H9 (cell line): ENCODE measurements around the gene RNF149. TPM values are rescaled to one million over a fixed set of nuclear protein-coding genes. Genes with fewer than 3 reads are reported as not detected.
"Not testable (repeated sequence)": the region's sequence is repeated elsewhere in the genome, so short reads cannot be mapped to it uniquely, and the experiment has no call there.

Source experiments
- DNase-seq: peaks from one replicate; pipeline ENCODE4 v3.0.0-alpha.2; 2017
- H2AFZ ChIP-seq: one replicate; pipeline ENCODE4 v1.6.1; 2013; ENCODE audit warnings: mild to moderate bottlenecking, low read length, control low read depth, moderate library complexity
- H2AK5ac ChIP-seq: 2 replicates; pipeline ENCODE4 v1.6.1; 2013; ENCODE audit warnings: low read length, control low read depth, mixed read lengths; ENCODE audit not compliant: insufficient read length
- H2BK120ac ChIP-seq: one replicate; pipeline ENCODE4 v1.6.1; 2013; ENCODE audit warnings: low read depth, mild to moderate bottlenecking, low read length, control low read depth, inconsistent platforms; ENCODE audit not compliant: poor library complexity, severe bottlenecking
- H2BK12ac ChIP-seq: 2 replicates; pipeline ENCODE4 v1.6.1; 2013; ENCODE audit warnings: low read length, control low read depth, mixed read lengths, low read depth; ENCODE audit not compliant: insufficient read length
- H2BK15ac ChIP-seq: 2 replicates; pipeline ENCODE4 v1.6.1; 2013; ENCODE audit warnings: low read depth, low read length, control low read depth
- H2BK20ac ChIP-seq: one replicate; pipeline ENCODE4 v1.6.1; 2013; ENCODE audit warnings: low read depth, mild to moderate bottlenecking, low read length, control low read depth, inconsistent platforms; ENCODE audit not compliant: poor library complexity, severe bottlenecking
- H2BK5ac ChIP-seq: 2 replicates; pipeline ENCODE4 v1.6.1; 2013; ENCODE audit warnings: low read length, control low read depth, mixed read lengths; ENCODE audit not compliant: insufficient read length
- H3K14ac ChIP-seq: 2 replicates; pipeline ENCODE4 v1.6.1; 2013; ENCODE audit warnings: low read length, control low read depth; ENCODE audit not compliant: insufficient read depth
- H3K18ac ChIP-seq: 2 replicates; pipeline ENCODE4 v1.6.1; 2013; ENCODE audit warnings: low read depth, mild to moderate bottlenecking, mixed read lengths, low read length, control low read depth; ENCODE audit not compliant: insufficient read length
- H3K23ac ChIP-seq: 2 replicates; pipeline ENCODE4 v1.6.1; 2013; ENCODE audit warnings: low read length, control low read depth, mixed read lengths, low read depth; ENCODE audit not compliant: insufficient read length
- H3K23me2 ChIP-seq: 2 replicates; pipeline ENCODE4 v1.6.1; 2013; ENCODE audit warnings: low read depth, mild to moderate bottlenecking, mixed read lengths, low read length, control low read depth; ENCODE audit not compliant: insufficient read length, poor library complexity, severe bottlenecking
- H3K27ac ChIP-seq: 2 replicates; pipeline ENCODE4 v1.5.1; 2013; ENCODE audit warnings: low read length, control low read depth, mixed read lengths, low read depth; ENCODE audit not compliant: insufficient read length
- H3K27me3 ChIP-seq: 2 replicates; pipeline ENCODE4 v1.6.1; 2013; ENCODE audit warnings: low read length, control low read depth, inconsistent platforms; ENCODE audit not compliant: insufficient read depth
- H3K4ac ChIP-seq: 2 replicates; pipeline ENCODE4 v1.6.1; 2013; ENCODE audit warnings: low read depth, mild to moderate bottlenecking, control low read depth, inconsistent platforms, low read length, moderate library complexity
- H3K4me1 ChIP-seq: 2 replicates; pipeline ENCODE4 v1.6.1; 2013; ENCODE audit warnings: low read length, control low read depth, inconsistent platforms; ENCODE audit not compliant: insufficient read depth
- H3K4me2 ChIP-seq: 2 replicates; pipeline ENCODE4 v1.6.1; 2013; ENCODE audit warnings: low read length, control low read depth, mixed read lengths; ENCODE audit not compliant: insufficient read length, insufficient read depth
- H3K56ac ChIP-seq: 2 replicates; pipeline ENCODE4 v1.6.1; 2013; ENCODE audit warnings: low read depth, mild to moderate bottlenecking, mixed read lengths, low read length, control low read depth; ENCODE audit not compliant: insufficient read length
- H3K79me1 ChIP-seq: 2 replicates; pipeline ENCODE4 v1.6.1; 2013; ENCODE audit warnings: low read depth, mild to moderate bottlenecking, moderate library complexity, low read length, control low read depth, inconsistent platforms; ENCODE audit not compliant: insufficient read depth, poor library complexity, severe bottlenecking
- H3K79me2 ChIP-seq: 2 replicates; pipeline ENCODE4 v1.6.1; 2013; ENCODE audit warnings: low read length, control low read depth, inconsistent platforms; ENCODE audit not compliant: insufficient read depth
- H3K9ac ChIP-seq: 2 replicates; pipeline ENCODE4 v1.6.1; 2013; ENCODE audit warnings: low read length, control low read depth, mixed read lengths; ENCODE audit not compliant: insufficient read length; ENCODE audit errors: extremely low read depth
- H3K9me3 ChIP-seq: one replicate; pipeline ENCODE4 v1.6.1; 2013; ENCODE audit warnings: low read depth, low read length, inconsistent platforms; ENCODE audit not compliant: control insufficient read depth
- H3T11ph ChIP-seq: one replicate; pipeline ENCODE4 v1.6.1; 2013; ENCODE audit warnings: mild to moderate bottlenecking, low read length, control low read depth, inconsistent platforms
- H4K20me1 ChIP-seq: one replicate; pipeline ENCODE4 v1.6.1; 2013; ENCODE audit not compliant: control insufficient read depth, insufficient read length, insufficient read depth
- H4K5ac ChIP-seq: 2 replicates; pipeline ENCODE4 v1.6.1; 2013; ENCODE audit warnings: low read depth, mild to moderate bottlenecking, mixed read lengths, low read length, control low read depth; ENCODE audit not compliant: insufficient read length
- H4K8ac ChIP-seq: replicated peaks from 2 replicates; pipeline ENCODE4 v1.6.1; 2013; ENCODE audit warnings: low read length, control low read depth, mixed read lengths, low read depth; ENCODE audit not compliant: insufficient read length
- H4K91ac ChIP-seq: 2 replicates; pipeline ENCODE4 v1.6.1; 2013; ENCODE audit warnings: low read depth, mild to moderate bottlenecking, moderate library complexity, mixed read lengths, low read length, control low read depth; ENCODE audit not compliant: insufficient read length
- H3K27ac Mint-ChIP-seq, 3 experiments: 2 replicates in 2 of 3; 3 replicates in 1 of 3; pipeline ENCODE4 v1.8.0; 2020 to 2021; ENCODE audit warnings: mixed read lengths in 3 of 3, mild to moderate bottlenecking in 1 of 3, moderate library complexity in 1 of 3
- H3K27me3 Mint-ChIP-seq: 2 replicates; pipeline ENCODE4 v1.8.0; 2021; ENCODE audit warnings: low read depth, mild to moderate bottlenecking, moderate library complexity, mixed read lengths
- H3K36me3 Mint-ChIP-seq, 3 experiments: 2 replicates in 2 of 3; 3 replicates in 1 of 3; pipeline ENCODE4 v1.8.0; 2020 to 2021; ENCODE audit warnings: low read depth in 3 of 3, mixed read lengths in 3 of 3; ENCODE audit not compliant: insufficient read depth in 1 of 3
- H3K4me1 Mint-ChIP-seq, 2 experiments: 2 replicates each; pipeline ENCODE4 v1.8.0; 2020; ENCODE audit warnings: mixed read lengths in 2 of 2
- H3K4me3 Mint-ChIP-seq, 2 experiments: 2 replicates in 1 of 2; 3 replicates in 1 of 2; pipeline ENCODE4 v1.8.0; 2020 to 2021; ENCODE audit warnings: mild to moderate bottlenecking in 2 of 2, mixed read lengths in 2 of 2, moderate library complexity in 1 of 2
- H3K9me3 Mint-ChIP-seq, 2 experiments: 2 replicates in 1 of 2; 3 replicates in 1 of 2; pipeline ENCODE4 v1.8.0; 2020; ENCODE audit warnings: mild to moderate bottlenecking in 2 of 2, mixed read lengths in 2 of 2, moderate library complexity in 1 of 2
- WGBS: extraction: QIAGEN DNeasy Blood & Tissue Kit; methylation state at CpG from one replicate; pipeline ENCODE4 v1.1.7; 2013; ENCODE audit warnings: missing lambda C conversion rate, low lambda C conversion rate, mixed read lengths; ENCODE audit not compliant: insufficient read length; ENCODE audit errors: extremely low coverage; 5-methylcytosine and 5-hydroxymethylcytosine counted together
- total RNA-seq: library from RNA; stranded (reverse); gene quantifications from 2 replicates; pipeline ENCODE4 v1.2.1, GENCODE V29; 2021
- TF ChIP-seq, protein P1 (sequence below): fragments of 200-600 bp; sonication (generic); conservative IDR thresholded peaks from 3 replicates; pipeline ENCODE4 v1.8.0; 2021; ENCODE audit warnings: antibody characterized with exemption, mild to moderate bottlenecking

The RNF149 gene
- total RNA-seq, 1 experiment from 2014 or later = 18.0 TPM

- Mint-ChIP-seq H3K36me3 (peaks cover 4 to 9% (median 7%) of the 10 kb centered on the region in 3 experiments; a peak in 6 of 7 replicates), H3K4me1 (peaks cover 8 to 19% of the 10 kb centered on the region in 2 experiments), H3K27ac (no peak overlapping the region), H3K27me3 (no peaks in the 10 kb centered on the region; the same call in 1 of the 2 replicates), H3K9me3 (peaks cover 8 to 11% of the 10 kb centered on the region in 2 experiments), H3K4me3 (no peak overlapping the region)
- Histone ChIP-seq H4K20me1 (no peaks in the 10 kb centered on the region), H3K18ac (no peak overlapping the region), H3K27ac (no peak overlapping the region), H3K79me2 (no peaks in the 10 kb centered on the region), H3K14ac (no peak overlapping the region), H3K27me3 (no peaks in the 10 kb centered on the region), H4K8ac (no peak overlapping the region), H2BK5ac (no peak overlapping the region), H3K4ac (no peak overlapping the region), H3K4me2 (no peak overlapping the region), H3K79me1 (no peaks in the 10 kb centered on the region), H4K5ac (no peak overlapping the region), H2BK15ac (no peak overlapping the region), H2BK20ac (no peak overlapping the region), H3K56ac (no peak overlapping the region), H3T11ph (no peak overlapping the region), H2BK120ac (no peak overlapping the region), H4K91ac (no peak overlapping the region), H3K9me3 (no peaks in the 10 kb centered on the region), H3K23ac (no peak overlapping the region), H3K4me1 (no peaks in the 10 kb centered on the region), H2AK5ac (no peak overlapping the region), H2BK12ac (no peak overlapping the region), H3K23me2 (no peaks in the 10 kb centered on the region), H3K9ac (no peak overlapping the region), H2AFZ (no peak overlapping the region)
- no peak for DNase-seq
- TF ChIP-seq, protein P1, sequence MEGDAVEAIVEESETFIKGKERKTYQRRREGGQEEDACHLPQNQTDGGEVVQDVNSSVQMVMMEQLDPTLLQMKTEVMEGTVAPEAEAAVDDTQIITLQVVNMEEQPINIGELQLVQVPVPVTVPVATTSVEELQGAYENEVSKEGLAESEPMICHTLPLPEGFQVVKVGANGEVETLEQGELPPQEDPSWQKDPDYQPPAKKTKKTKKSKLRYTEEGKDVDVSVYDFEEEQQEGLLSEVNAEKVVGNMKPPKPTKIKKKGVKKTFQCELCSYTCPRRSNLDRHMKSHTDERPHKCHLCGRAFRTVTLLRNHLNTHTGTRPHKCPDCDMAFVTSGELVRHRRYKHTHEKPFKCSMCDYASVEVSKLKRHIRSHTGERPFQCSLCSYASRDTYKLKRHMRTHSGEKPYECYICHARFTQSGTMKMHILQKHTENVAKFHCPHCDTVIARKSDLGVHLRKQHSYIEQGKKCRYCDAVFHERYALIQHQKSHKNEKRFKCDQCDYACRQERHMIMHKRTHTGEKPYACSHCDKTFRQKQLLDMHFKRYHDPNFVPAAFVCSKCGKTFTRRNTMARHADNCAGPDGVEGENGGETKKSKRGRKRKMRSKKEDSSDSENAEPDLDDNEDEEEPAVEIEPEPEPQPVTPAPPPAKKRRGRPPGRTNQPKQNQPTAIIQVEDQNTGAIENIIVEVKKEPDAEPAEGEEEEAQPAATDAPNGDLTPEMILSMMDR = no peak
- whole genome bisulfite sequencing = no CpG with 5 or more reads among the region's 12 CpGs
Measured at GRCh38 chr2:101238930-101239759, 69.4 kb downstream of the RNF149 start.

- not testable (repeated sequence) for H2BK120ac ChIP-seq, H3K18ac ChIP-seq, H4K20me1 ChIP-seq, H2AK5ac ChIP-seq, H4K5ac ChIP-seq, H3K27me3 ChIP-seq, H2BK15ac ChIP-seq, H3K27ac Mint-ChIP-seq, H3K4me3 Mint-ChIP-seq, H3K36me3 Mint-ChIP-seq, H3K14ac ChIP-seq, H3K79me1 ChIP-seq, H3K23me2 ChIP-seq, H2BK5ac ChIP-seq, H4K8ac ChIP-seq, H3K4me2 ChIP-seq, H3K4me1 ChIP-seq, H3K23ac ChIP-seq, H3K9ac ChIP-seq, H4K91ac ChIP-seq, H2BK12ac ChIP-seq, DNase-seq, H2BK20ac ChIP-seq, H3K27ac ChIP-seq, H3K4ac ChIP-seq, H3T11ph ChIP-seq, H3K79me2 ChIP-seq, H2AFZ ChIP-seq, H3K27me3 Mint-ChIP-seq, H3K9me3 ChIP-seq, H3K56ac ChIP-seq
- Mint-ChIP-seq H3K9me3 (peaks cover 11 to 15% of the 10 kb centered on the region in 2 experiments), H3K4me1 (peaks cover 8 to 19% of the 10 kb centered on the region in 2 experiments)
- no CpG with 5 or more reads among the region's 5 CpGs for WGBS
Measured at GRCh38 chr2:101237944-101238343, 70.6 kb downstream of the RNF149 start.
